HG03066 (cell line): ENCODE data around the gene GDE1.

Experiments
- ATAC-seq: cut with Tn5 transposase; IDR thresholded peaks from one replicate; pipeline ENCODE4 v1.9.1; 2021; ENCODE audit warnings: low read depth; ENCODE audit not compliant: unreplicated experiment

The GDE1 gene

GRCh38 chr16:19524616-19525384 lies 2.9 kb upstream of the GDE1 start:
- no peak for ATAC-seq

GRCh38 chr16:19524356-19524615 lies 2.4 kb upstream of the GDE1 start:
- ATAC-seq, result no peak

GRCh38 chr16:19523559-19524355 lies 1.9 kb upstream of the GDE1 start, which contains the start of gene CCP110:
CCP110 (plus strand) TSS chr16:19523942; CDS start chr16:19527882, 3,940 bp downstream.
- ATAC-seq, result peak; percentile 62

- ATAC-seq, result no peak
These were observed 1.3 kb upstream of the GDE1 start for GRCh38 chr16:19523184-19523558.

GRCh38 chr16:19522760-19523159 lies 862 bp upstream of the GDE1 start:
- no peak for ATAC-seq

GRCh38 chr16:19522397-19522732 lies 467 bp upstream of the GDE1 start:
- ATAC-seq, result no peak

GRCh38 chr16:19520861-19521331 lies 1.0 kb downstream of the GDE1 start:
- no peak for ATAC-seq

GRCh38 chr16:19518388-19518787 lies 3.5 kb downstream of the GDE1 start:
- no peak for ATAC-seq

GRCh38 chr16:19517424-19518089 lies 4.3 kb downstream of the GDE1 start:
- no peak for ATAC-seq

GRCh38 chr16:19515757-19516156 lies 6.1 kb downstream of the GDE1 start:
- no peak for ATAC-seq

- ATAC-seq, result no peak
These were observed 8.4 kb downstream of the GDE1 start for GRCh38 chr16:19513377-19514053.

GRCh38 chr16:19512297-19512696 lies 9.6 kb downstream of the GDE1 start:
- ATAC-seq, result no peak

GRCh38 chr16:19507867-19508266 lies 14.0 kb downstream of the GDE1 start:
- ATAC-seq, result no peak

GRCh38 chr16:19506965-19507364 lies 14.9 kb downstream of the GDE1 start:
- ATAC-seq, result no peak

GRCh38 chr16:19505600-19506303 lies 16.1 kb downstream of the GDE1 start:
- no peak for ATAC-seq

- no peak for ATAC-seq
These were observed 18.3 kb downstream of the GDE1 start for GRCh38 chr16:19503461-19504075.

GRCh38 chr16:19502395-19503131 lies 19.3 kb downstream of the GDE1 start:
- ATAC-seq, result no peak

- ATAC-seq, result no peak
These were observed 22.4 kb downstream of the GDE1 start for GRCh38 chr16:19499481-19499880.

- ATAC-seq, result no peak
These were observed 22.9 kb downstream of the GDE1 start for GRCh38 chr16:19499006-19499405.
